Peyer's patch (tissue), 4 donors: ENCODE data around the gene CUBN. TPM values are rescaled to one million over a fixed set of nuclear protein-coding genes. Genes with fewer than 3 reads are reported as not detected.

Experiments
- DNase-seq, 3 donors: peaks; one replicate each; pipeline ENCODE4 v3.0.0-alpha.2; 2017 to 2019
- H3K27ac ChIP-seq, 4 donors: fragments of 200-600 bp; sonication (generic); one replicate each; pipeline ENCODE4 v1.5.1; 2016 to 2019
- H3K27me3 ChIP-seq, 2 donors: fragments of 200-600 bp; sonication (generic); one replicate each; pipeline ENCODE4 v1.5.1; 2019
- H3K36me3 ChIP-seq, 3 donors: fragments of 200-600 bp; sonication (generic); one replicate each; pipeline ENCODE4 v1.5.1; 2016 to 2019
- H3K4me1 ChIP-seq, 4 donors: fragments of 200-600 bp; sonication (generic); one replicate each; pipeline ENCODE4 v1.5.1; 2016 to 2019
- H3K4me3 ChIP-seq, 4 donors: fragments of 200-600 bp; sonication (generic); 1 replicate in 3 of 4; 2 replicates in 1 of 4; pipeline ENCODE4 v1.5.1; 2016 to 2019; ENCODE audit warnings: mild to moderate bottlenecking in 1 of 4
- H3K9me3 ChIP-seq, 4 donors: fragments of 200-600 bp; sonication (generic); one replicate each; pipeline ENCODE4 v1.5.1; 2016 to 2019; ENCODE audit warnings: mild to moderate bottlenecking in 1 of 4
- CTCF ChIP-seq, 6 experiments: fragments of 450-650 bp in 4 of 6; fragments of 200-600 bp in 2 of 6; sonication (generic) in 1 of 6; IDR thresholded peaks; one replicate each; pipeline ENCODE4 v1.5.1; 2017 to 2019; ENCODE audit warnings: antibody characterized with exemption in 6 of 6, mild to moderate bottlenecking in 3 of 6, moderate library complexity in 1 of 6
- POLR2A ChIP-seq, 2 donors: fragments of 450-650 bp; IDR thresholded peaks; one replicate each; pipeline ENCODE4 v1.5.1; 2017; ENCODE audit warnings: antibody characterized with exemption in 2 of 2, mild to moderate bottlenecking in 2 of 2, moderate library complexity in 2 of 2
- total RNA-seq, 4 donors: library from RNA; depleted of rRNA; stranded (reverse); fragments of >200 nt; gene quantifications; one replicate each; pipeline ENCODE4 v1.1.0, GENCODE V29; 2016

Gene CUBN
- total RNA-seq, 4 donors from 2014 or later, result 2.5 to 329 (median 126) TPM

- DNase-seq, result no peak
- TF ChIP-seq CTCF (IDR thresholded peaks at IDR 0.05), result no peak
- no peak for TF ChIP-seq POLR2A (IDR thresholded peaks at IDR 0.05)
Observed at GRCh38 chr10:17035446-17035845, 94.2 kb downstream of the CUBN start.

GRCh38 chr10:17033529-17034260, 95.9 kb downstream of the CUBN start:
- Histone ChIP-seq H3K9me3 (no peaks in the 10 kb centered on the region), H3K4me1 (peaks cover 0 to 12% (median 4%) of the 10 kb centered on the region in 4 donors), H3K27ac (peak overlapping the region in 1 of 4 donors; percentile 9), H3K4me3 (no peak overlapping the region), H3K27me3 (no peaks in the 10 kb centered on the region), H3K36me3 (peaks cover 0 to 9% (median 0%) of the 10 kb centered on the region in 3 donors)
- DNase-seq, result no peak
- TF ChIP-seq CTCF (IDR thresholded peaks at IDR 0.05), result no peak
- TF ChIP-seq POLR2A (IDR thresholded peaks at IDR 0.05), result no peak

More at GRCh38 chr10:17035446-17035845, 94.2 kb downstream of the CUBN start:
- Histone ChIP-seq H3K9me3 (no peaks in the 10 kb centered on the region), H3K27ac (no peak overlapping the region), H3K4me3 (no peak overlapping the region), H3K27me3 (no peaks in the 10 kb centered on the region), H3K36me3 (peaks cover 0 to 15% (median 0%) of the 10 kb centered on the region in 3 donors), H3K4me1 (peaks cover 0 to 5% (median 0%) of the 10 kb centered on the region in 4 donors)

- Histone ChIP-seq H3K4me1 (peaks cover 0 to 15% (median 4%) of the 10 kb centered on the region in 4 donors), H3K27me3 (no peaks in the 10 kb centered on the region), H3K27ac (no peak overlapping the region), H3K4me3 (no peak overlapping the region), H3K9me3 (no peaks in the 10 kb centered on the region), H3K36me3 (no peaks in the 10 kb centered on the region)
- DNase-seq, result no peak
- no peak for TF ChIP-seq POLR2A (IDR thresholded peaks at IDR 0.05)
- no peak for TF ChIP-seq CTCF (IDR thresholded peaks at IDR 0.05)
Observed at GRCh38 chr10:17031637-17032635, 97.7 kb downstream of the CUBN start.

GRCh38 chr10:17029581-17030271, 99.9 kb downstream of the CUBN start:
- peak in 2 of 3 donors; percentile 61 to 86 for DNase-seq

More at GRCh38 chr10:17029581-17030271, 99.9 kb downstream of the CUBN start:
- H3K27ac ChIP-seq, result peak overlapping the region; percentile 34 to 79 (median 63)
- TF ChIP-seq POLR2A (IDR thresholded peaks at IDR 0.05) (no peak), CTCF (IDR thresholded peaks at IDR 0.05) (no peak)
- peak overlapping the region in 3 of 4 donors; percentile 4 to 16 (median 10) for H3K4me3 ChIP-seq
- H3K9me3 ChIP-seq, result no peaks in the 10 kb centered on the region
- H3K36me3 ChIP-seq, result no peaks in the 10 kb centered on the region
- H3K27me3 ChIP-seq, result no peaks in the 10 kb centered on the region
- H3K4me1 ChIP-seq, result peaks cover 0 to 23% (median 11%) of the 10 kb centered on the region in 4 donors
